HEK293 (cell line): ENCODE data around the gene UROC1.

Experiments used
- SP2 ChIP-seq: fragments of 450-650 bp; formaldehyde crosslinking; IDR thresholded peaks from 2 replicates; pipeline ENCODE4 v1.5.1; 2016; ENCODE audit warnings: missing biosample characterization, missing genetic modification characterization
- TCF7L2 ChIP-seq: IDR thresholded peaks from 2 replicates; pipeline ENCODE4 v1.6.1; 2011; ENCODE audit warnings: low read depth, mild to moderate bottlenecking, inconsistent platforms, low read length, moderate library complexity, borderline replicate concordance
- YY1 ChIP-seq: fragments of 450-650 bp; formaldehyde crosslinking; IDR thresholded peaks from 2 replicates; pipeline ENCODE4 v1.5.1; 2018; ENCODE audit warnings: missing biosample characterization, missing genetic modification characterization
- ZNF114 ChIP-seq: fragments of 450-650 bp; formaldehyde crosslinking; IDR thresholded peaks from 2 replicates; pipeline ENCODE4 v1.5.0; 2017; ENCODE audit warnings: missing biosample characterization, missing genetic modification characterization
- ZNF146 ChIP-seq: fragments of 450-650 bp; formaldehyde crosslinking; IDR thresholded peaks from 2 replicates; pipeline ENCODE4 v1.5.1; 2016; ENCODE audit warnings: missing biosample characterization, missing genetic modification characterization
- ZNF16 ChIP-seq: fragments of 450-650 bp; formaldehyde crosslinking; IDR thresholded peaks from 2 replicates; pipeline ENCODE4 v1.5.1; 2016; ENCODE audit warnings: low read depth, missing biosample characterization, missing genetic modification characterization
- ZNF174 ChIP-seq: fragments of 450-650 bp; formaldehyde crosslinking; IDR thresholded peaks from 2 replicates; pipeline ENCODE4 v1.5.0; 2017; ENCODE audit warnings: missing biosample characterization, mild to moderate bottlenecking, missing genetic modification characterization
- ZNF274 ChIP-seq, 2 experiments: fragments of 200-500 bp in 1 of 2; fragments of 450-650 bp in 1 of 2; sonication (Bioruptor generic) in 1 of 2; formaldehyde crosslinking in 1 of 2; IDR thresholded peaks; 2 replicates each; pipeline versions ENCODE4 v1.5.1 to v1.6.1; 2014 to 2016; ENCODE audit warnings: borderline replicate concordance in 1 of 2, inconsistent platforms in 1 of 2, low read length in 1 of 2, missing biosample characterization in 1 of 2, missing genetic modification characterization in 1 of 2
- ZNF544 ChIP-seq: fragments of 450-650 bp; formaldehyde crosslinking; IDR thresholded peaks from 2 replicates; pipeline ENCODE4 v1.5.0; 2017; ENCODE audit warnings: missing biosample characterization, missing genetic modification characterization
- ZNF768 ChIP-seq: fragments of 450-650 bp; formaldehyde crosslinking; IDR thresholded peaks from 2 replicates; pipeline ENCODE4 v1.5.1; 2018; ENCODE audit warnings: missing biosample characterization, mild to moderate bottlenecking, missing genetic modification characterization
- TF ChIP-seq, protein P1 (sequence below): fragments of 450-650 bp; formaldehyde crosslinking; IDR thresholded peaks from 2 replicates; pipeline ENCODE4 v1.5.1; 2016; ENCODE audit warnings: missing biosample characterization, missing genetic modification characterization
- TF ChIP-seq, protein P2 (sequence below): fragments of 450-650 bp; formaldehyde crosslinking; IDR thresholded peaks from 2 replicates; pipeline ENCODE4 v1.5.1; 2016; ENCODE audit warnings: missing biosample characterization, missing genetic modification characterization
- TF ChIP-seq, protein P3 (sequence below): fragments of 450-650 bp; formaldehyde crosslinking; IDR thresholded peaks from 2 replicates; pipeline ENCODE4 v1.5.1; 2016; ENCODE audit warnings: missing biosample characterization, missing genetic modification characterization
- TF ChIP-seq, protein P4 (sequence below): fragments of 450-650 bp; formaldehyde crosslinking; IDR thresholded peaks from 2 replicates; pipeline ENCODE4 v1.5.1; 2017; ENCODE audit warnings: missing biosample characterization, missing genetic modification characterization

DNA sequence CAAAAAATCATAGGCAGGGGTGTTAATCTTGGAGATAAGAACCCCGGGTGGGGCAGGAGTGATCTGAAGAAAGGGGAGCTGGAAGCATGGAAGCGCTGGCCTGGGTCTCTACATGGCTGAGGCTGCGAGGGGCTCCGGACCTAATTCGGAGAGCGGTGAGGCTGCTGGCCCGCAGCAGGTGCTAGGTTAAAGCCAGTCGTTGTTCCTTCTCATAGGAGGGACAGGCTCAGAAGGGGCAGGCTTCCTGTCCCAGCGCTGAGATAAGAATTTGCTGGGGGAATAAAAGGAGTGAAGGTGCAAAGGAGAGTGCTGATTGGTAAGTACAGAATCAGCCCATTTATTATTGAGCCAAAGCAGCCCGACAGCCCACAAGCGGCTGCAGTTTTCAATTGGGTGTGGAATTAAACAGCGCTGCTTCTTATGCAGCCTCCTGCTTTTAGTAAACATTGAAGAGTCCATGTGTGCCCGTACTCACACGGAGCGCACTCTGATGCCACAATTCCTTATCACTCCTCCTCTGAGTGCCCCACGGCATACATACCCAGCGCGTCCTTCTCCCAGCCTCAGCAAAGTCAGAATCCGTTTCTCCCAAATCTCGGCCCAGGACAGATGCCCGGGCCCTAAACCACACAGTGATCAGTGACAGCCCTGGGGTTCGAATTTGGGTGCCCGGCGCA lies 23.5 kb upstream of the UROC1 start:
- TF ChIP-seq, protein P1, sequence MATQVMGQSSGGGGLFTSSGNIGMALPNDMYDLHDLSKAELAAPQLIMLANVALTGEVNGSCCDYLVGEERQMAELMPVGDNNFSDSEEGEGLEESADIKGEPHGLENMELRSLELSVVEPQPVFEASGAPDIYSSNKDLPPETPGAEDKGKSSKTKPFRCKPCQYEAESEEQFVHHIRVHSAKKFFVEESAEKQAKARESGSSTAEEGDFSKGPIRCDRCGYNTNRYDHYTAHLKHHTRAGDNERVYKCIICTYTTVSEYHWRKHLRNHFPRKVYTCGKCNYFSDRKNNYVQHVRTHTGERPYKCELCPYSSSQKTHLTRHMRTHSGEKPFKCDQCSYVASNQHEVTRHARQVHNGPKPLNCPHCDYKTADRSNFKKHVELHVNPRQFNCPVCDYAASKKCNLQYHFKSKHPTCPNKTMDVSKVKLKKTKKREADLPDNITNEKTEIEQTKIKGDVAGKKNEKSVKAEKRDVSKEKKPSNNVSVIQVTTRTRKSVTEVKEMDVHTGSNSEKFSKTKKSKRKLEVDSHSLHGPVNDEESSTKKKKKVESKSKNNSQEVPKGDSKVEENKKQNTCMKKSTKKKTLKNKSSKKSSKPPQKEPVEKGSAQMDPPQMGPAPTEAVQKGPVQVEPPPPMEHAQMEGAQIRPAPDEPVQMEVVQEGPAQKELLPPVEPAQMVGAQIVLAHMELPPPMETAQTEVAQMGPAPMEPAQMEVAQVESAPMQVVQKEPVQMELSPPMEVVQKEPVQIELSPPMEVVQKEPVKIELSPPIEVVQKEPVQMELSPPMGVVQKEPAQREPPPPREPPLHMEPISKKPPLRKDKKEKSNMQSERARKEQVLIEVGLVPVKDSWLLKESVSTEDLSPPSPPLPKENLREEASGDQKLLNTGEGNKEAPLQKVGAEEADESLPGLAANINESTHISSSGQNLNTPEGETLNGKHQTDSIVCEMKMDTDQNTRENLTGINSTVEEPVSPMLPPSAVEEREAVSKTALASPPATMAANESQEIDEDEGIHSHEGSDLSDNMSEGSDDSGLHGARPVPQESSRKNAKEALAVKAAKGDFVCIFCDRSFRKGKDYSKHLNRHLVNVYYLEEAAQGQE (tag by site-specific recombination) = no peak
- TF ChIP-seq, protein P2, sequence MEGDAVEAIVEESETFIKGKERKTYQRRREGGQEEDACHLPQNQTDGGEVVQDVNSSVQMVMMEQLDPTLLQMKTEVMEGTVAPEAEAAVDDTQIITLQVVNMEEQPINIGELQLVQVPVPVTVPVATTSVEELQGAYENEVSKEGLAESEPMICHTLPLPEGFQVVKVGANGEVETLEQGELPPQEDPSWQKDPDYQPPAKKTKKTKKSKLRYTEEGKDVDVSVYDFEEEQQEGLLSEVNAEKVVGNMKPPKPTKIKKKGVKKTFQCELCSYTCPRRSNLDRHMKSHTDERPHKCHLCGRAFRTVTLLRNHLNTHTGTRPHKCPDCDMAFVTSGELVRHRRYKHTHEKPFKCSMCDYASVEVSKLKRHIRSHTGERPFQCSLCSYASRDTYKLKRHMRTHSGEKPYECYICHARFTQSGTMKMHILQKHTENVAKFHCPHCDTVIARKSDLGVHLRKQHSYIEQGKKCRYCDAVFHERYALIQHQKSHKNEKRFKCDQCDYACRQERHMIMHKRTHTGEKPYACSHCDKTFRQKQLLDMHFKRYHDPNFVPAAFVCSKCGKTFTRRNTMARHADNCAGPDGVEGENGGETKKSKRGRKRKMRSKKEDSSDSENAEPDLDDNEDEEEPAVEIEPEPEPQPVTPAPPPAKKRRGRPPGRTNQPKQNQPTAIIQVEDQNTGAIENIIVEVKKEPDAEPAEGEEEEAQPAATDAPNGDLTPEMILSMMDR (tag by site-specific recombination) = no peak
- TF ChIP-seq ZNF274 (IDR thresholded peaks at IDR 0.05; ENCODE audit: low read length) (no peak), ZNF274 (tag by site-specific recombination; IDR thresholded peaks at IDR 0.05; ENCODE audit: borderline replicate concordance) (no peak), ZNF16 (tag by site-specific recombination) (no peak), TCF7L2 (no peak), SP2 (tag by site-specific recombination) (no peak), ZNF768 (tag by site-specific recombination) (no peak), YY1 (no peak), ZNF146 (no peak), ZNF174 (tag by site-specific recombination) (no peak), ZNF114 (tag by site-specific recombination) (no peak), ZNF544 (tag by site-specific recombination) (no peak)
- TF ChIP-seq, protein P3, sequence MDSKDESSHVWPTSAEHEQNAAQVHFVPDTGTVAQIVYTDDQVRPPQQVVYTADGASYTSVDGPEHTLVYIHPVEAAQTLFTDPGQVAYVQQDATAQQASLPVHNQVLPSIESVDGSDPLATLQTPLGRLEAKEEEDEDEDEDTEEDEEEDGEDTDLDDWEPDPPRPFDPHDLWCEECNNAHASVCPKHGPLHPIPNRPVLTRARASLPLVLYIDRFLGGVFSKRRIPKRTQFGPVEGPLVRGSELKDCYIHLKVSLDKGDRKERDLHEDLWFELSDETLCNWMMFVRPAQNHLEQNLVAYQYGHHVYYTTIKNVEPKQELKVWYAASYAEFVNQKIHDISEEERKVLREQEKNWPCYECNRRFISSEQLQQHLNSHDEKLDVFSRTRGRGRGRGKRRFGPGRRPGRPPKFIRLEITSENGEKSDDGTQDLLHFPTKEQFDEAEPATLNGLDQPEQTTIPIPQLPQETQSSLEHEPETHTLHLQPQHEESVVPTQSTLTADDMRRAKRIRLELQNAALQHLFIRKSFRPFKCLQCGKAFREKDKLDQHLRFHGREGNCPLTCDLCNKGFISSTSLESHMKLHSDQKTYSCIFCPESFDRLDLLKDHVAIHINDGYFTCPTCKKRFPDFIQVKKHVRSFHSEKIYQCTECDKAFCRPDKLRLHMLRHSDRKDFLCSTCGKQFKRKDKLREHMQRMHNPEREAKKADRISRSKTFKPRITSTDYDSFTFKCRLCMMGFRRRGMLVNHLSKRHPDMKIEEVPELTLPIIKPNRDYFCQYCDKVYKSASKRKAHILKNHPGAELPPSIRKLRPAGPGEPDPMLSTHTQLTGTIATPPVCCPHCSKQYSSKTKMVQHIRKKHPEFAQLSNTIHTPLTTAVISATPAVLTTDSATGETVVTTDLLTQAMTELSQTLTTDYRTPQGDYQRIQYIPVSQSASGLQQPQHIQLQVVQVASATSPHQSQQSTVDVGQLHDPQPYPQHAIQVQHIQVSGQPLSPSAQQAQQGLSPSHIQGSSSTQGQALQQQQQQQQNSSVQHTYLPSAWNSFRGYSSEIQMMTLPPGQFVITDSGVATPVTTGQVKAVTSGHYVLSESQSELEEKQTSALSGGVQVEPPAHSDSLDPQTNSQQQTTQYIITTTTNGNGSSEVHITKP = no peak
- TF ChIP-seq, protein P4, sequence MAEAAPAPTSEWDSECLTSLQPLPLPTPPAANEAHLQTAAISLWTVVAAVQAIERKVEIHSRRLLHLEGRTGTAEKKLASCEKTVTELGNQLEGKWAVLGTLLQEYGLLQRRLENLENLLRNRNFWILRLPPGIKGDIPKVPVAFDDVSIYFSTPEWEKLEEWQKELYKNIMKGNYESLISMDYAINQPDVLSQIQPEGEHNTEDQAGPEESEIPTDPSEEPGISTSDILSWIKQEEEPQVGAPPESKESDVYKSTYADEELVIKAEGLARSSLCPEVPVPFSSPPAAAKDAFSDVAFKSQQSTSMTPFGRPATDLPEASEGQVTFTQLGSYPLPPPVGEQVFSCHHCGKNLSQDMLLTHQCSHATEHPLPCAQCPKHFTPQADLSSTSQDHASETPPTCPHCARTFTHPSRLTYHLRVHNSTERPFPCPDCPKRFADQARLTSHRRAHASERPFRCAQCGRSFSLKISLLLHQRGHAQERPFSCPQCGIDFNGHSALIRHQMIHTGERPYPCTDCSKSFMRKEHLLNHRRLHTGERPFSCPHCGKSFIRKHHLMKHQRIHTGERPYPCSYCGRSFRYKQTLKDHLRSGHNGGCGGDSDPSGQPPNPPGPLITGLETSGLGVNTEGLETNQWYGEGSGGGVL (tag by site-specific recombination) = no peak
